GM18951 (cell line): ENCODE results near the gene PNO1.

Source experiments
- POLR2A ChIP-seq: IDR thresholded peaks from 4 replicates; pipeline ENCODE4 v1.6.1; 2011; ENCODE audit warnings: mild to moderate bottlenecking; ENCODE audit not compliant: insufficient read length, insufficient read depth; ENCODE audit errors: extremely low read depth
- in situ Hi-C: fragments of 300-500 bp; cut with MboI; formaldehyde crosslinking; loops from one replicate; pipeline ENCODE4 v1.12.0; 2022; ENCODE audit warnings: low sequenced_read_pairs, mixed read lengths, inconsistent platforms; ENCODE audit not compliant: unreplicated experiment

Gene PNO1

GRCh38 chr2:68222287-68222686 lies 64.6 kb downstream of the PNO1 start:
- in situ Hi-C loops: no loop called here
- no peak for TF ChIP-seq POLR2A

GRCh38 chr2:68223419-68223818 lies 65.7 kb downstream of the PNO1 start:
- in situ Hi-C loops: no loop called here
- no peak for TF ChIP-seq POLR2A

- in situ Hi-C loops: no loop called here
- no peak for TF ChIP-seq POLR2A
Observed at GRCh38 chr2:68225119-68225632, 67.5 kb downstream of the PNO1 start.
